Ascending aorta (tissue), 2 donors: ENCODE results near the gene ARL8B. TPM values are rescaled to one million over a fixed set of nuclear protein-coding genes. Genes with fewer than 3 reads are reported as not detected.

ENCODE experiments used
- DNase-seq, 2 donors: peaks; one replicate each; pipeline ENCODE4 v3.0.0-alpha.2; 2019; ENCODE audit warnings: low spot score in 2 of 2
- H3K27ac ChIP-seq, 2 donors: fragments of 200-600 bp; sonication (generic); one replicate each; pipeline ENCODE4 v1.5.1; 2016 to 2017; ENCODE audit warnings: mild to moderate bottlenecking in 1 of 2
- H3K27me3 ChIP-seq: fragments of 200-600 bp; sonication (generic); one replicate; pipeline ENCODE4 v1.5.1; 2017
- H3K36me3 ChIP-seq, 2 donors: fragments of 200-600 bp; sonication (generic); one replicate each; pipeline ENCODE4 v1.5.1; 2016
- H3K4me1 ChIP-seq, 2 donors: fragments of 200-600 bp; sonication (generic); one replicate each; pipeline ENCODE4 v1.5.1; 2016 to 2017; ENCODE audit warnings: mild to moderate bottlenecking in 1 of 2
- H3K4me3 ChIP-seq, 2 donors: fragments of 200-600 bp; sonication (generic); one replicate each; pipeline ENCODE4 v1.5.1; 2016 to 2017; ENCODE audit warnings: mild to moderate bottlenecking in 1 of 2
- H3K9me3 ChIP-seq, 2 donors: fragments of 200-600 bp; sonication (generic); one replicate each; pipeline ENCODE4 v1.5.1; 2016
- CTCF ChIP-seq, 3 experiments: fragments of 200-600 bp in 2 of 3; fragments of 450-650 bp in 1 of 3; sonication (generic) in 2 of 3; IDR thresholded peaks; one replicate each; pipeline ENCODE4 v1.5.1; 2016 to 2019; ENCODE audit warnings: antibody characterized with exemption in 3 of 3, mild to moderate bottlenecking in 1 of 3, moderate library complexity in 1 of 3
- intact Hi-C: fragments of 100-400 bp; cut with DNase I; formaldehyde crosslinking; loops from one replicate; pipeline ENCODE4 v1.15.1; 2023
- total RNA-seq: library from RNA; depleted of rRNA; stranded (reverse); fragments of >200 nt; gene quantifications from one replicate; pipeline ENCODE4 v1.1.0, GENCODE V29; 2016

The ARL8B gene
- total RNA-seq, 1 donor from 2014 or later = 6.4 TPM

DNA sequence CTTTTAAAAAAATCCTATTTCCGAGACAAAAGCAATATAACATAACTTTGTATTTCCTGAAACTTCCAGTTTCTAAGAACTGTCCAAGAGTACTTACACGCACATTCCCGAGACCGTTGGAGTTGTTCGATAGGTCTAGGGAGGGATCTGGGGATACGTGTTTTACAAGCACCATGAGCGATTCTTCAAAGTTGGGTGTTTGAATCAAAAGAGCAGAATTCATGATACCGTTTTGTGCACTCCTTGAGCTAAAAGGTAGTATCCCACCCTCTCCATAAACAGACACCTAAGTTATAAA is 64.7 kb downstream of the ARL8B start:
- intact Hi-C loops = loop anchor here (1.0 to 5.0 kb wide), 3 partner anchors 65 to 885 kb away; partner anchors contain the start of genes ARL8B and SETMAR
- H3K27ac ChIP-seq = peak overlapping the region; percentile 66 to 85
- no peaks in the 10 kb centered on the region for H3K9me3 ChIP-seq
- DNase-seq = no peak
- peak overlapping the region; percentile 77 to 84 for H3K4me3 ChIP-seq
- H3K27me3 ChIP-seq = no peaks in the 10 kb centered on the region
- H3K36me3 ChIP-seq = peaks cover under 1 to 1% of the 10 kb centered on the region in 2 donors
- H3K4me1 ChIP-seq = peaks cover 2 to 20% of the 10 kb centered on the region in 2 donors
- TF ChIP-seq CTCF (IDR thresholded peaks at IDR 0.05) = no peak

DNA sequence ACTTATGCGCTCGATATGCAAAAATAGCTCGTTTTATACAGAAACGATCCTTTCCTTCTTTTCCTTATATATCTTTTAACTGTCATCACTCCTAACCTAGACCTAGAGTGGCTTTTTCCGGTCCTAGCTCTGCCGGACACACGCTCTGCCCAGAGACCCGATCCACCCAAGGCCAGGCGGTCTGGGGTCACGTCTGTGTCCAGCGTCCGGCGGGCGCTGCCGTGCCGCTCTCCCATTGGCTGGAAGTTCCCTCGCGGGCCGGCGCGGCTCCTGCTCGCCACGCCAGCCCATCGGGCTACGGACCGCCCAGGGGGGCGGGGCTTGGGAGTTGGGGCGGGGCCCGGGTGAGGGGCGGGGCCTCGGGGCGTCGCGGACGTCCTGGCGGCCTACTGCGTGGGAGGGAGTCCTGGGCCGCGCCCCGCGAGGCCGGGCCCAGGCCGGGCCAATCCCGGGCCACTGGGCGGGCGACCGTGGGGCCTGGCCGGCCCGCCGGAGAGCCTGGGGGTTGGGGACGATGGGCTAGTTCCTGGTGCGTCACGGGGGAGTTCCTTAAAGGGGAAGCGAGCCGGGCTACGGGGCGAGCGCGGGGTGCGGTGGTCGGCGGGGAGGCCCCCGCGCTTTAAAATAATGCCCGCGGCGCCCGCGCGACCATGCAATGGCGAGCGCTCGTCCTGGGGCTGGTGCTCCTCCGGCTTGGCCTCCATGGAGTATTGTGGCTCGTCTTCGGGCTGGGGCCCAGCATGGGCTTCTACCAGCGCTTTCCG is 65.2 kb downstream of the ARL8B start, which contains the start of gene EDEM1:
Gene EDEM1, plus strand, starts transcription at position 552 of the 764 bp plus-strand sequence. Its CDS starts 99 bp downstream, at position 651.
- H3K4me3 ChIP-seq = peak within 1 kb of the TSS; percentile 77 to 84
- H3K27ac ChIP-seq = peak within 1 kb of the TSS; percentile 88 to 98
- no peak for TF ChIP-seq CTCF (IDR thresholded peaks at IDR 0.05)
- no peaks in the 10 kb centered on the region for H3K36me3 ChIP-seq
- intact Hi-C loops = loop anchor here (1.0 to 5.0 kb wide), 3 partner anchors 65 to 885 kb away; partner anchors contain the start of genes ARL8B and SETMAR
- H3K4me1 ChIP-seq = peaks cover 2 to 20% of the 10 kb centered on the region in 2 donors
- H3K9me3 ChIP-seq = no peaks in the 10 kb centered on the region
- H3K27me3 ChIP-seq = no peaks in the 10 kb centered on the region
- DNase-seq = peak; percentile 85 to 97

- intact Hi-C loops = loop anchor here (1.0 to 5.0 kb wide), 3 partner anchors 66 to 886 kb away; partner anchors contain the start of genes ARL8B and SETMAR
- no peaks in the 10 kb centered on the region for H3K9me3 ChIP-seq
- no peak for TF ChIP-seq CTCF (IDR thresholded peaks at IDR 0.05)
- peak overlapping the region; percentile 77 to 84 for H3K4me3 ChIP-seq
- no peaks in the 10 kb centered on the region for H3K27me3 ChIP-seq
- H3K36me3 ChIP-seq = no peaks in the 10 kb centered on the region
- DNase-seq = peak in 1 of 2 donors; percentile 72
- peak overlapping the region; percentile 88 to 98 for H3K27ac ChIP-seq
- peaks cover 2 to 20% of the 10 kb centered on the region in 2 donors for H3K4me1 ChIP-seq
These were observed 65.9 kb downstream of the ARL8B start for GRCh38 chr3:5187920-5188418.

- H3K4me1 ChIP-seq = peaks cover 2 to 20% of the 10 kb centered on the region in 2 donors
- peak overlapping the region; percentile 77 to 84 for H3K4me3 ChIP-seq
- DNase-seq = no peak
- H3K27ac ChIP-seq = peak overlapping the region; percentile 88 to 98
- no peaks in the 10 kb centered on the region for H3K27me3 ChIP-seq
- no peaks in the 10 kb centered on the region for H3K9me3 ChIP-seq
- intact Hi-C loops = loop anchor here (5.0 kb wide), 2 partner anchors 201 to 886 kb away; partner anchors contain the start of gene SETMAR
- TF ChIP-seq CTCF (IDR thresholded peaks at IDR 0.05) = no peak
- no peaks in the 10 kb centered on the region for H3K36me3 ChIP-seq
These were observed 66.5 kb downstream of the ARL8B start for GRCh38 chr3:5188419-5189221.

DNA sequence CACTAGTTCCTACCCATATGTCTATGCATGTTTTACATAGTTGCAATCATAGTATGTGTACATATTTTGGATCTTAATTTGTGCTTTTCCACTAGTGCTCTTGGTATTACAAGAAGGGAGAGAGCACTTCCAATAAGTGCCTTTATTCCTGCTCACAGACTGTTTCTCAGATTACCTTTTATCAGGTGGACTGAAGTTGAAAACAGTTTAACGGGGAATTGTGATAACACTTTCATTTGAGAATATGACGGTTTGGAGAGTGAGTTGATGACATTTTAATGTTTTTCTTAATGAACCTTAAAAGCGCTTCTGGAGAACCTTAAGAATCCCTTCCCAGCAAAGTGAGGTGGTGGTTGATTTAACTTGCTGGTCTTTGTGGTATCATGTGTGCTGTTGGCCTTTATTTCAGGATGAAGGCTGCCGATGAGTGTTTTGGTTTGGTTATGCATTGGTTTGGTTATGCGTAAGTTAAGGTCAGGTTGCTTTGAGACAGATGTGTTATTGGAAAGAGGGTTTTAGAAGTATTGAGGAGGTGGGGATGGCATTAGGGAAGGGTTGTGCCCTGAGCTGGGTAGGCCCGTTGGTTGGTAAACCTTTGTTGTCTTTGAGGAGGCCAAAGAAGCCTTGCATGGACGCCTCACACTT is 68.2 kb downstream of the ARL8B start:
- Histone ChIP-seq H3K4me1 (peaks cover 2 to 23% of the 10 kb centered on the region in 2 donors), H3K27me3 (no peaks in the 10 kb centered on the region), H3K27ac (no peak overlapping the region), H3K36me3 (no peaks in the 10 kb centered on the region), H3K4me3 (no peak overlapping the region), H3K9me3 (no peaks in the 10 kb centered on the region)
- intact Hi-C loops = no loop called here
- DNase-seq = no peak
- TF ChIP-seq CTCF (IDR thresholded peaks at IDR 0.05) = no peak
